Measurements from ENCODE around the gene TMPRSS6.

Gene TMPRSS6

DNA sequence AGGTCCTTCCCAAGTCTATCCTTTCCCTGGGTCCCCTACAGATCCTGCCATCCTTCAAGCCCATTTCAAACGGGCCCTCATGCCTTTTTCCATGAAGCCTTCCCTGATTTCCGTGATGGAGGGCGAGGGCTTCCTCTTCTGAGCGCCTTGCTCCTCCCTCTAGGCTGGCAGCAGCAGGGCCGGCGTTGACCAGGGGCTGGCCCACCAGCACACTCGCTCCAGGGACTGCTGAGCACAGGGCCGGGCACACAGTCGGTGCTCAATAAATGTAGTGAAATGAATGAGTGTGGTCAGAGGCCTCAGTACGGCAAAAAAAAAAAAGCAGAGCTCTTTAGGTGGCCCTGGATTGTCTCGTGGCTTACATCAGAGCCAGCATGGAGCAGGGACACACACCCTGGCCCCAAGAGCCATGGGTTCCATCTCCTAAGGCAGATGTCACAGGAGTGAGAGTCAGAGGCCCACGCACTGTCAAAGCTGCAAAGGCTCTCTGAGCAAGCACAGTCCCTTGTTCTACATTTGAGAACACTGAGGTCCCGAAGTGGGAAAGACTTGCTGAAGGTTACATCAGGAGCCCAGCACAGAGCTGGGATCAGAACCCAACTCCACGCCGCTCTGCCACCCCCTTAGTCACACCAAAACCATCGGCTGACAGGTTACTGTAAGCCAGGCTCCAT is 37.1 kb upstream of the TMPRSS6 start:
- no peak overlapping the region for H3K4me3 ChIP-seq (replicated peaks; ENCODE audit: low read depth, low read length)
- TF ChIP-seq, protein P1, sequence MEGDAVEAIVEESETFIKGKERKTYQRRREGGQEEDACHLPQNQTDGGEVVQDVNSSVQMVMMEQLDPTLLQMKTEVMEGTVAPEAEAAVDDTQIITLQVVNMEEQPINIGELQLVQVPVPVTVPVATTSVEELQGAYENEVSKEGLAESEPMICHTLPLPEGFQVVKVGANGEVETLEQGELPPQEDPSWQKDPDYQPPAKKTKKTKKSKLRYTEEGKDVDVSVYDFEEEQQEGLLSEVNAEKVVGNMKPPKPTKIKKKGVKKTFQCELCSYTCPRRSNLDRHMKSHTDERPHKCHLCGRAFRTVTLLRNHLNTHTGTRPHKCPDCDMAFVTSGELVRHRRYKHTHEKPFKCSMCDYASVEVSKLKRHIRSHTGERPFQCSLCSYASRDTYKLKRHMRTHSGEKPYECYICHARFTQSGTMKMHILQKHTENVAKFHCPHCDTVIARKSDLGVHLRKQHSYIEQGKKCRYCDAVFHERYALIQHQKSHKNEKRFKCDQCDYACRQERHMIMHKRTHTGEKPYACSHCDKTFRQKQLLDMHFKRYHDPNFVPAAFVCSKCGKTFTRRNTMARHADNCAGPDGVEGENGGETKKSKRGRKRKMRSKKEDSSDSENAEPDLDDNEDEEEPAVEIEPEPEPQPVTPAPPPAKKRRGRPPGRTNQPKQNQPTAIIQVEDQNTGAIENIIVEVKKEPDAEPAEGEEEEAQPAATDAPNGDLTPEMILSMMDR (IDR thresholded peaks at IDR 0.05; ENCODE audit: low read depth, low read length, missing control alignments), result no peak
- no peak for DNase-seq (ENCODE audit: extremely low read depth, low read depth)

DNA sequence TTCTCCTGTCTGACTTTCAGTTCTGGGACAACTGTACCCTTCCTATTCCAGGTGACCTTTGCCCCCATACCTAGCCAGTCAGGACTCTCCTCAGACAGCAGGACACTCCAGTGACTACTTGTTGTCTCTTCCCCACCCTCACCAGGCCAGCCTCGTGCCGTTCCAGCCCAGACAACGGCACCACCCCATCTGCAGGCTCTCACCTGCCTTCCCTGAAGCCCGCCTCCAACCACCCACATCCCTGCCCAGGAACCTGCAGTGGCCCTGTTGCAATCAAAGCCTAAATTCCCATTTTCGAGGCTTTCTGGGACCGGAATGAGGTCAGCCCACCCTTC is 36.5 kb upstream of the TMPRSS6 start:
- DNase-seq (ENCODE audit: extremely low read depth, low read depth), result no peak
- H3K4me3 ChIP-seq (replicated peaks; ENCODE audit: low read depth, low read length), result no peak overlapping the region
- TF ChIP-seq, protein P1 (IDR thresholded peaks at IDR 0.05; ENCODE audit: low read depth, low read length, missing control alignments), result no peak

GRCh38 chr22:37145180-37146050 is 35.9 kb upstream of the TMPRSS6 start:
- TF ChIP-seq, protein P1 (IDR thresholded peaks at IDR 0.05; ENCODE audit: low read depth, low read length, missing control alignments), result no peak
- DNase-seq (ENCODE audit: extremely low read depth, low read depth), result no peak
- no peak overlapping the region for H3K4me3 ChIP-seq (replicated peaks; ENCODE audit: low read depth, low read length)

DNA sequence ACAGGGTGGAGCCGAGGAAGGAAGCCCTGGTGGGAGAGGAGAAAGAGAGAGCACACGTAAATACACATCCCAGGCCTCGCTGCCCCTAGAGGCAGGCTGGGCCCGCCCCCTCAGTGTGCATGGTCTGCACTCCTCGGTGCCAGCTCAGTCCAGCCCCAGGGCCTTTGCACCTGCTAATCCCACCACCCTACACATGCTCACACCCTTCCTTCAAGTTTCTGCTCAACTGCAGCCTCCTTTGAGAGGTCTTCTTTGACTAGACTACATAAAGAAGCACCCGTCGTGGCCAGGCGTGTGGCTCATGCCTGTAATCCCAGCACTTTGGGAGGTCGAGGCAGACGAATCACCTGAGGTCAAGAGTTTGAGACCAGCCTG is 34.7 kb upstream of the TMPRSS6 start:
- TF ChIP-seq, protein P1 (IDR thresholded peaks at IDR 0.05; ENCODE audit: low read depth, low read length, missing control alignments), result no peak
- H3K4me3 ChIP-seq (replicated peaks; ENCODE audit: low read depth, low read length), result no peak overlapping the region

DNA sequence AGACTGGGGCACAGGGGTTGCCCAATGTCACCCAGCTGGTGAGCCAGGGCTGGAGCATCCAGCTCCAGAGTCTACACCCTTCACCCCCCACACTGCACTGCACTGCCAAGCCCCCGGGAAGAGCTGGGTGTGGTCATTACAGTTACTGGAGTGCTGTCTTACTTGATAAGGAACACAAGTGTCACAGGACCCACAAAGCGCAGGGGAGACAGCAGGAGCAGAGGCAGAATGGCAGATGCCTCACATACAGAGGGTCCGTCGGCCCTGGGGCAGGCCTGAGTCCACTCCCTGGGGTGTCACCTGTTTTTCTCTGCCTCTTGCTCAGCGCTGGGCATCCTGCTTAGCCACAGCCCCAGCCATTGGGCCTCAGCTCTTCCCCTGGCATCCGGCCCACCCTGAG is 32.5 kb upstream of the TMPRSS6 start:
- TF ChIP-seq, protein P1 (IDR thresholded peaks at IDR 0.05; ENCODE audit: low read depth, low read length, missing control alignments), result no peak
- H3K4me3 ChIP-seq (replicated peaks; ENCODE audit: low read depth, low read length), result no peak overlapping the region
- DNase-seq (ENCODE audit: extremely low read depth, low read depth), result no peak

More for the DNA sequence above, 34.7 kb upstream of the TMPRSS6 start:
- DNase-seq (ENCODE audit: extremely low read depth, low read depth), result no peak

- TF ChIP-seq, protein P1 (IDR thresholded peaks at IDR 0.05; ENCODE audit: low read depth, low read length, missing control alignments), result no peak
- no peak for DNase-seq (ENCODE audit: extremely low read depth, low read depth)
- no peak overlapping the region for H3K4me3 ChIP-seq (replicated peaks; ENCODE audit: low read depth, low read length)
Observed at GRCh38 chr22:37141476-37141875, 32.0 kb upstream of the TMPRSS6 start.
